NB4 (cell line): ENCODE data around the gene CECR2.
A peak's percentile ranks its signal among the peaks of the same experiment; 100 is the strongest.

ENCODE experiments used
- DNase-seq: peaks from one replicate; pipeline ENCODE4 v3.0.0; 2010; ENCODE audit warnings: low read depth
- H3K4me3 ChIP-seq: one replicate; pipeline ENCODE4 v1.5.1; 2011; ENCODE audit warnings: mild to moderate bottlenecking, low read depth, low read length, moderate library complexity
- CTCF ChIP-seq: IDR thresholded peaks from one replicate; pipeline ENCODE4 v1.5.1; 2012; ENCODE audit warnings: low read depth, low read length
- MAX ChIP-seq: IDR thresholded peaks from 2 replicates; pipeline ENCODE4 v1.6.1; 2011; ENCODE audit warnings: low read depth, low read length
- MYC ChIP-seq: IDR thresholded peaks from 2 replicates; pipeline ENCODE4 v1.6.1; 2011; ENCODE audit warnings: low read depth, low read length
- POLR2A ChIP-seq: IDR thresholded peaks from 2 replicates; pipeline ENCODE4 v1.6.1; 2011; ENCODE audit warnings: mild to moderate bottlenecking; ENCODE audit not compliant: insufficient read length; ENCODE audit errors: extremely low read depth

The CECR2 gene

DNA sequence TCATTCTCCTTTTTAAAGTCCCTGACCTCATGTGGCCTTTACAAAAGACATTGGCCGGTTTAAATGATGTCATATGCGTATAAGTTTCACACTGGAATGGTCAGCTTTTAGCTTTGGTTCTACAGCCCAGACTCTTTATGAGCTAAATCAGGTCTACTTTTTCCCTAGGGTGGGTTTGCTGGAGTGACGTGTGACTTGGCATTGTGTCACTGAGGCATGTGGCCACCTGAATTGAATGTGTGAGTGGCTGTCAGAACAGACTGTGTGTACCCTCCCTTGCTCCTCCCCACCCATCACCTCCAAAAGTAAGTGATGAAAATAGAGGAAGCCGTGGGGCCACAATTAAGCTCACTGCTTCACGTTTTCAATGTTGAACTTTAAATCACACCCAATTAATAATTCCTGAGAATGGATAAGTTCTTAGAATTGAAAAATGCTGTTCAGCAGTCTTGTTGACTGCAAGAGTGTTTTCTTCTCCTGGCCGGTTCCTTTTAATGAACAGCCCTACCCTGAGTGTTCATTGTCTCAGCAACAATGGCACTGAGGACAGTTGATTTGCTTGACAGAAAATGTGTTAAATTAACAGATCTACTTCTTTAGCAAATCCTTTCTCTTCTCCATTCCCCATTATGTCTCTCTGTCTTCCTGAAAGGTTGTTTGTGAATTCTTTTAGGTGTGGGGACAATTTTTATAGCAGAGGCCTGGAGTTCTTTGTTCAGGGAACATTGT is 11.3 kb downstream of the CECR2 start:
- H3K4me3 ChIP-seq = no peak overlapping the region
- TF ChIP-seq MAX (no peak), MYC (no peak)
- no peak for DNase-seq

DNA sequence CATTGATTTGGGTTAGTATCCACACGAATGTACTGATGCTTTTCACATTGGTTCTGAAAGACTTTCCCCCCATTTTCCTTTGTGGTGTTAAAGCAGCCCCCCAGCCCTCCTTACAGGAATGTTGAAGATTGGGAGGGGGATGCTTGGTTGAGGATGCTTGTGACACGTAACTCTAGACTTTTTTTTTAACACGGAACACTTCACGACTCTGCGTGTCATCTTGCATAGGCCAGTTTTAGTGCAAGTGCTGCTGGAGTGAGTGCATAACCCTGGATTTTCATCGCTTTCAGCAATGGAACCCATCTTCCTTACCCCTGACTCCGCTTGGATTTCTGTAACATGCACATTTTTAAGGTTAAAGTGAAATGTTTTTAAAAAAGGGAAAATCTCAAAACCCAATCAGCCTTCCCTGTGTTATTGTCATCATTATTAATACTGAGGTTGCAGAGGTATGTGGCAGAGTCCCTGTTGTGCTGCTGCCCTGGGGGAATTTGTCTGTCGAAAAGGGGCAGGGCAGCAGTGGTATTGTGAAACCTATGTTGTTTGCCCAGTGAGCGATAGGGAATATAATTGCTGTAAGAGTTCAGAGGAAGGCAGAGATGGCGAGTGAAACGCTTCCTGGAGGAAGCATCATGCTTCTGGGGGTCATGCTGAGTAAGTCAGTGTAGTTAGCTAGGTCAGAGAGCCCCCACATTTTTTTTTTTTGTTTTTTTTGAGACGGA is 12.1 kb downstream of the CECR2 start:
- DNase-seq = peak; percentile 62
- no peak for TF ChIP-seq MAX
- no peak for TF ChIP-seq MYC
- no peak for TF ChIP-seq CTCF
- no peak for TF ChIP-seq POLR2A
- H3K4me3 ChIP-seq = no peak overlapping the region

- TF ChIP-seq MAX (no peak), MYC (no peak), CTCF (no peak), POLR2A (no peak)
- DNase-seq = no peak
- H3K4me3 ChIP-seq = no peak overlapping the region
Observed at GRCh38 chr22:17384612-17385330, 15.5 kb downstream of the CECR2 start.

DNA sequence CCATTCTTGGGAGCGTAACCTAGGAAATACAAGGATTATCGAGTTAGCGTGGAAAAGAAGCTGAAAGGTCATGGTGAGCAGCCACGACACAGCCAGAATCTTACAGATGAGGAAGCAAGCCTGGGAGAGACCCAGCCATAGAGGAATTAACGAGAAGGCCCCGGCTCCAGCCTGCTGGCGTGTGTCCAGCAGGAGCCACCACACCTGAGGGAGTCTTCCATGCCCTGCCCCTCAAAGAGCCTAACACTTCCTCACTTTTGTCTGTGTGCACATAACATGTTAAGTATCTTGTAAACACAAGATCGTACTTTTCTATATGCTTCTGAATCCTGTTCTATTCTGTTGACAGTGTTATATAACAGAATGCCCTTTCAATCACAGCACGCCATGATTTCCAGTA is 18.1 kb downstream of the CECR2 start:
- DNase-seq = no peak
- H3K4me3 ChIP-seq = no peak overlapping the region
- no peak for TF ChIP-seq MAX
- TF ChIP-seq MYC = no peak
- no peak for TF ChIP-seq POLR2A
- TF ChIP-seq CTCF = no peak

GRCh38 chr22:17388235-17388634 is 19.0 kb downstream of the CECR2 start:
- no peak overlapping the region for H3K4me3 ChIP-seq
- DNase-seq = no peak
- no peak for TF ChIP-seq POLR2A
- no peak for TF ChIP-seq MYC
- TF ChIP-seq MAX = no peak
- TF ChIP-seq CTCF = no peak

- H3K4me3 ChIP-seq = no peak overlapping the region
- TF ChIP-seq POLR2A (no peak), MAX (no peak), CTCF (no peak), MYC (no peak)
- no peak for DNase-seq
Observed at GRCh38 chr22:17390087-17390486, 20.8 kb downstream of the CECR2 start.
